Testis (tissue), 2 donors: ENCODE measurements around the gene ZNF488.

ENCODE experiments used
- CTCF ChIP-seq, 3 experiments: fragments of 450-650 bp in 2 of 3; fragments of 200-600 bp in 1 of 3; sonication (generic) in 1 of 3; IDR thresholded peaks; one replicate each; pipeline ENCODE4 v1.5.1; 2016 to 2019; ENCODE audit warnings: antibody characterized with exemption in 3 of 3, mild to moderate bottlenecking in 2 of 3, moderate library complexity in 1 of 3
- POLR2A ChIP-seq: fragments of 450-650 bp; IDR thresholded peaks from one replicate; pipeline ENCODE4 v1.6.1; 2017; ENCODE audit warnings: antibody characterized with exemption, mild to moderate bottlenecking, moderate library complexity

DNA sequence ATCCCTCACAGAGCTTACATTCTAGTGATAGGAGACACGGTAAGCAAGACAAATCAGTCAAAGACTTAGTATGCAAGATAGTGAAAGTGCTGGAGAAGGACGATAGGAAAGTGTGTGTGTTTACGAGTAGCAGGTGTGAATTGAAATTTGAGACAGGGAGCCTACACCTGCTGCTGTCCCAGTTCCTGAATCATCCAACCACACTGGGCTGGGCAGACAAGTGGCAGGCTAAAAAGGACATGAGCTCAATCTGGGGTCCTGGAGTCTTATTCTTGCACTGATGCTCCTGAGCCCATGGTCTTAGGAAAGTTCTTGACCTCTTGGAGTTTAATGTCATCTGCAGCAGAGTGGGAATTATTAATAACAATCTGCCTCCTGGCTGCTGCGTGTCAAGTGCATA lies 19.7 kb downstream of the ZNF488 start:
- no peak for TF ChIP-seq CTCF (IDR thresholded peaks at IDR 0.05)
- TF ChIP-seq POLR2A = no peak
